HG03439 (cell line): ENCODE data around the gene CCDC107.
"Not testable (repeated sequence)": the region's sequence is repeated elsewhere in the genome, so short reads cannot be mapped to it uniquely, and the experiment has no call there.

ENCODE experiments used
- ATAC-seq: cut with Tn5 transposase; IDR thresholded peaks from one replicate; pipeline ENCODE4 v1.9.1; 2021; ENCODE audit warnings: mild to moderate bottlenecking, moderate library complexity; ENCODE audit not compliant: unreplicated experiment

Gene CCDC107, protein sequence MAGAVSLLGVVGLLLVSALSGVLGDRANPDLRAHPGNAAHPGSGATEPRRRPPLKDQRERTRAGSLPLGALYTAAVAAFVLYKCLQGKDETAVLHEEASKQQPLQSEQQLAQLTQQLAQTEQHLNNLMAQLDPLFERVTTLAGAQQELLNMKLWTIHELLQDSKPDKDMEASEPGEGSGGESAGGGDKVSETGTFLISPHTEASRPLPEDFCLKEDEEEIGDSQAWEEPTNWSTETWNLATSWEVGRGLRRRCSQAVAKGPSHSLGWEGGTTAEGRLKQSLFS

DNA sequence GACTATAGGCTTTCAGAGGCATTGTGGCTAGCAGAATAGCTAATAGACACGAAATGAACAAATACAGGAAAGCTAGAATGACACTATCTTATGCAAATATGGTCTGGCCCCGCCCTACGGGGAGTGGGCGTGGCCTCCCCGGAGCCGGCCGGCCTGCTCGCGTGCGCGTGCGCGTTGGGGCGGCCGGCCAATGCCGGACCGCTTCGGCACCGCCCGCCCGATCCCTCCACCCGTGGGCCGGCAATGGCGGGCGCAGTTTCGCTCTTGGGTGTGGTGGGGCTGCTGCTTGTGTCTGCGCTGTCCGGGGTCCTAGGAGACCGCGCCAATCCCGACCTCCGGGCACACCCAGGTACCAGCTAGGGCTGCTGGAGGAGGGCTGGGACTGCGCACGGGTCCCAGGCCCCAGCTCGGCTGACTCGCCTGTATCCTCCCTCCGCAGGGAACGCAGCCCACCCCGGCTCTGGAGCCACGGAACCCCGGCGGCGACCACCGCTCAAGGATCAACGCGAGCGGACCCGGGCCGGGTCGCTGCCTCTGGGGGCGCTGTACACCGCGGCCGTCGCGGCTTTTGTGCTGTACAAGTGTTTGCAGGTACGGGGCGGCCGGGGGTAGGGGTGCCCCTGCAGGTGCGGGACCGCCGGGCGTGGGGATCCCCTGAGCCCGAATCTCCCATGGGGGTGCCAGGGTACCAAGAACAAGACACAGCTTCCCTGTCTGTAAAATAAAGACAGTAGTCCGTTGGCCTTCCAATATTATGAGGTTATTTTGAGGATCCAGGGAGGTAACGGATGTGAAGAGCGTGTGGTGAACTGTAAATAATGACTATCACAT, at the start of gene CCDC107:
TSS of gene CCDC107 (plus strand) at position 156 of the 831 bp plus-strand sequence. CDS start at position 244, 88 bp downstream.
- peak; percentile 64 for ATAC-seq

DNA sequence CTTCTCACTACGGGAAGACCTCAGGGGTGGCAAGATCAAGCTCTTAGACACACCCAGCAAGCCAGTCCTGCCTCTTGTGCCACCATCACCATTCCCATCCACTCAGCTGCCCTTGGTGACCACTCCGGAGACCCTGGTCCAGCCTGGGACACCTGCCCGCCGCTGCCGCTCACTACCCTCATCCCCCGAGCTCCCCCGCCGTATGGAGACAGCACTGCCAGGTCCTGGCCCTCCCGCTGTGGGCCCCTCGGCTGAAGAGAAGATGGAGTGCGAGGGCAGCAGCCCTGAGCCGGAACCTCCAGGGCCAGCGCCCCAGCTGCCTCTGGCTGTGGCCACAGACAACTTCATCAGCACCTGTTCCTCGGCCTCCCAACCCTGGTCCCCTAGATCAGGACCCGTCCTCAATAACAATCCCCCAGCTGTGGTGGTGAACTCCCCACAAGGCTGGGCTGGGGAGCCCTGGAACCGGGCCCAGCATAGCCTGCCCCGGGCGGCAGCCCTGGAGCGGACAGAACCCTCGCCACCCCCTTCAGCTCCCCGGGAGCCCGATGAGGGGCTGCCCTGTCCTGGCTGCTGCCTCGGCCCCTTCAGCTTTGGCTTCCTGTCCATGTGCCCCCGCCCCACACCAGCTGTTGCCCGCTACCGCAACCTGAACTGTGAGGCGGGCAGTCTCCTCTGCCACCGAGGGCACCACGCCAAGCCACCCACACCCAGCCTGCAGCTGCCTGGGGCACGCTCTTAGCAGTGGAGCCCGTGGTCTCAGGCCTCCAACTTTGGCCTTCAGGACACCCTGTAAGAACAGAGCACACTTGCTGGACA, 48.9 kb upstream of the CCDC107 start:
- no peak for ATAC-seq

DNA sequence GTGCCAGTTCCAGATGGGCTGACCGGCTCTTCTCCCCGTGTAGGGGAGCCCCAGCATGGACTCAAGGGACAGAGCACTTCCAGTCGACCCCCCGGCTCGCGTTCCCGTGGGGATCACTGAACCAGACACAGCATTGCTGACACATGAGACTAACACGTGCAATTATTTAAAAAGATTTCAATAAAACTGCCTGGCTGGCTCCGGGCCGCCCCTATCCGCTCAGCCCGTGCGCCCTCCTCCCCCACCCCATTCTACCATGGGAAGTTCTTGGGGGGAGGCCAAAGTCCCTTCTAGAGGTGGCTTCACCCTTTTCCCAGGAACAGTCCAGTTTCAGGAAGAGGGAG, 48.3 kb upstream of the CCDC107 start:
- no peak for ATAC-seq

GRCh38 chr9:35611230-35611797, 46.8 kb upstream of the CCDC107 start:
- ATAC-seq: no peak

- not testable (repeated sequence) for ATAC-seq
Measured at GRCh38 chr9:35612066-35612465, 46.0 kb upstream of the CCDC107 start.

DNA sequence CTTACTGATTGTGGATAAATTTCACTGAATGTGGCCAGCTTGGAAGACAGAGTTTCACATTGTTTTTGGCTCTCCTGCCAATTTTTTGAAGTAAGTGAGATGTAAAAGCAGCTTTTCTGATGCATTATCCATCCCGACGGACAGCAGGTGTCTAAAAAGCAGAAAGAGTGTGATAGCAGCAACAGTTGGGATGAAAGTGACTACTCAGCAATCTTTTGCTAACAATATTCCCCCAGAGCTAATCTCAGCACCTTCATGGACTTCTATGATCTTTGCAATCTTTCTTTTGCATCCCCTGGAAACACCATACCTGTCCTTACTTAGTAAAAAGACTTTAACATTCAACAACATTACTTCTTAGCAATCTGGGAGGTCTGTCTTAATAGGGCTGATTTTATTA, 45.2 kb upstream of the CCDC107 start:
- ATAC-seq: no peak

DNA sequence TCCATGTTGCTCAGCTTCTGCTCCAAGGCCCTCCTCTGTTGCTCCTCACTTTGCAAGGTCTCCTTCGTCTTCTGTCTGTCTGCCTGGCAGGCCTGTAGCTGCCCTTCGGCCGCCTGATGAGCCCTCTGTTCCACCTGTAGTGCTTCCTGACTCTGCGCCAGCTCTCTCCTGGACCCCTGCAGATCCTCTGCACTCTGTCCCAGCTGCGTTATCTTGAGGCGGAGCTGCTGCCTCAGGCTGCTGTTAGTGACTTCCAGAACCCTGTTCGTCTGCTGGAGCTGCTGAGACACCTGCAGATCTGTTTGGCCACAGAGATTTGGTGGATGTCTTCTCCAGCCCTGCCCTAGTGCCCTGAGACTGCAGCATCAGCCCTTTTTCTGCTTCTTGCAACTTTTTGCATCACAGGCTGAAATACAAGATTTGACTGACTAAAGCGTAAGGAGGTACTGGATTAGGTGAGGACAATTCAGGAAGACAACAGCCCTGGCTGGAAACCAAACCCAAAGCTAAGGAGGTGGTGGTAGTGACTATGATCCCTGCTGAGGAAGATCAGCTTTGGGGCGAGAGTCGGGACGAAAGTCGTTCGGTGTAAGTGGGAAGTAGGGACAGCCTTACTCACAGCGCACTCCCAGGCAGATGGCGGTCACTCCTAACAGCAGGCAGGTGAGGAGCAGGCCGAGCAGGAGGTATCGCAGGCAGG, 42.0 kb upstream of the CCDC107 start:
- ATAC-seq: no peak

DNA sequence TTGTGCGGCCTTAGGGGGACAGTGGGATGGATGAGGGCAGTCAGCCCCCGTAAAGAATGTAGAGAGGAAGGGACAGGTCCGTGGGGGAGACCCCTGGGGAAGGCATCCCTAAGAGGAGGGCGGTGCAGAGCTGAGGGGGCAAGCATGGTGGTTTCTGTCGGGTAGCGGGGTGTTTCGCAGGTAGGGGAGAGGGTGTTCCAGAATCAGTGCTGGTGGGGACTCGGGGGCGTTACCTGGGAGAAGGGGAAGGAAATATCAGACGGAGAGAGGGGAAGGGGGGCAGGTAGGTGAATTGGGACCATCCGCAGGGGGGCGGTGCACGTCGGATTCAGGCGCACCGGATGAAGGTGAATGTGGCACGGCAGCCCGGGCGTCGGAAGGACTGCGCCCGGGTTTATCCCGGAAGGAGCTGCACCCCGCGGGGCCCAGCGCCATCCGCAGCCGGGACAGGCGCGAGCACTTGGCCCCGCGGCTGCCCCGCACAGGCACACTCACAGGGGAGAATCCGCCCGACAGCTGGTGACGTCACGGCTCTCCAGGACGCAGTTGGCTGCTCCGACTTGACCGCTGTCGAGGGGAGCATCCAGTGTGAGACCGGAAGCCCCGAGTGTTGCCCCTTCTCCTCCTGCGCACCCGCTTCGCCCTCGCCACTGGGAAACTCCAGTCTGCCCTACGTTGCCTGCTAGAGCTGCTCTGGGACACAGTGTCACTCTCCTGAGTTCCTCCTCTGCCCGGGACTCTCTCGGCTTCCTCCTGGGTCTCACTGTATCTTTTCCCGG, 41.2 kb upstream of the CCDC107 start:
- ATAC-seq: peak; percentile 53

DNA sequence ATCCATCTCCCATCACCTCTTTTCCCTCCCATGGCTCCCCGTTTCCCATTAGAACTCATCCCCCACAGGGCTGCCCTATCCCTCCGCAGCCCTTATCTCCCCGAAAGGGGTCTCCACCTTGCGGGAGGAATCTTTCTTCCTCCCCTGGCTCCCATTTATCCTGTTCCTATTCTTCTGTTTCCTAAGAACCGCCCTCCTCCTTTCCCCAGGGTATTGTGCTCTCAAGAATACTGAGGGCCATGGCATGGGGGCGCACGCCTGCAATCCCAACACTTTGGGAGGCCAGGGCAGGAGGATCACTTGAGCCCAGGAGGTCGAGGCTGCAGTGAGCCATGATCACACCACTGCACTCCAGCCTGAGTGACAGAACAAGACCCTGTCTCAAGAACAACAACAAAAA, 40.5 kb upstream of the CCDC107 start:
- no peak for ATAC-seq

DNA sequence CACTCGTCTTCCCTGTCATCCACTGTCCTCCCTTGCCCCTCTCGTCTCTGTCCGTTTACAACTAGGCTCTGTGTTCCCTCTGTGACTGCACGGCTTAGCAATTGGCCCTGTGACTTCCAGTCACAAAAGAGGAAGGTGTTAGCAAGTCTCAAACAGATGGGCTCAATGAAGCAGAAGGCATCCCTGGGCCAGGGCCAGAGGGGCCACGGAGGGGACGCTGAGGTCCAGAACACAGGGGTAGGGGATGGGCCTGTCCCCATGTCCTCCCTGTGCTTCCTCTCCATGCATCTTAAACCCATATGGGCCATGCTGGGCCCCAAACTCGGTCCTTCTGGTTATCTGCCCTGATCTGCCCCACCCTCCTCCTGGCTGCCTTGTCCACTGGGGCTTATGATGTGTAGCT, 39.8 kb upstream of the CCDC107 start, which contains the start of gene CD72:
TSS of gene CD72 (minus strand) at position 89 of the 403 bp plus-strand sequence. CDS start 110 bp downstream, outside the sequence.
- no peak for ATAC-seq

GRCh38 chr9:35618854-35619799, 39.0 kb upstream of the CCDC107 start:
- ATAC-seq: peak; percentile 36

GRCh38 chr9:35619800-35620158, 38.3 kb upstream of the CCDC107 start:
- peak; percentile 42 for ATAC-seq

DNA sequence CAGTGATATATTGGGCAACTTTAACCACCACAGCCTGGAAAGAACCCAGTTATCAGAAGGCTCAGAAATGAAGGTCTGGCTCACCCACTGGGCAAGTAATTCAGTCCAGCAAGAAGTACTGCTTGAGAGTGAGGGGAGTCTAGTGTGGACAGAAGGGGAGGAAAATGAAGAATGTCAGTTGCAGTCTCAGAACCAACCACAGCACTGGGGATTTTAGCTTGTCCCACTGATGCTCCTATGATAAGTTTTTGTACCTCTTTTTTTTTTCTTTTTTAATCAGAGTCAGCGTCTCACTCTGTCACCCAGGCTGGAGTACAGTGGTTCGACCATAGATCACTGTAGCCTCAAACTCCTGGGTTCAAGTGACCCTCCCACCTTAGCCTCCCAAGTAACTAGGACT, 30.5 kb upstream of the CCDC107 start:
- ATAC-seq: no peak

- ATAC-seq: no peak
Measured at GRCh38 chr9:35628389-35628991, 29.6 kb upstream of the CCDC107 start.

- ATAC-seq: no peak
Measured at GRCh38 chr9:35629597-35629996, 28.5 kb upstream of the CCDC107 start.

DNA sequence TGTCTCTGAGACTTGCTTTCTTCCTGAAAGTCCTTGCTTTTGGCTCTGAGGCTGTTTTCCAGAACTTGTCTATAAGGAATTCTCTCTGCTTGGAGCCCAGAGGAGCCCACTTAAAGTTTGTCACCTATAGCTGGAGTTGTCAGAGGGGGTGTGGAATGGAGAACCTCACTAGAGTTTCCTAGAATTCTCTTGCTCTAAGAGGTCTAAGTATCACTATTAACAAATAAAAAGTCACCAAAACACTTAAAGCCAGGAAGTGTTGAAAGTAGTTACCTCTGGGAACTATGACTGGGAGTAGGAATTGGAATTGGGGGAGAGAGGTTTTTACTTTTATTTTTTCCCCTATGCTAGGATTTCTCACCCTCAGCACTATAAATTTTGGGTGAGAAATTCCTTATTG, 22.4 kb upstream of the CCDC107 start:
- ATAC-seq: no peak

DNA sequence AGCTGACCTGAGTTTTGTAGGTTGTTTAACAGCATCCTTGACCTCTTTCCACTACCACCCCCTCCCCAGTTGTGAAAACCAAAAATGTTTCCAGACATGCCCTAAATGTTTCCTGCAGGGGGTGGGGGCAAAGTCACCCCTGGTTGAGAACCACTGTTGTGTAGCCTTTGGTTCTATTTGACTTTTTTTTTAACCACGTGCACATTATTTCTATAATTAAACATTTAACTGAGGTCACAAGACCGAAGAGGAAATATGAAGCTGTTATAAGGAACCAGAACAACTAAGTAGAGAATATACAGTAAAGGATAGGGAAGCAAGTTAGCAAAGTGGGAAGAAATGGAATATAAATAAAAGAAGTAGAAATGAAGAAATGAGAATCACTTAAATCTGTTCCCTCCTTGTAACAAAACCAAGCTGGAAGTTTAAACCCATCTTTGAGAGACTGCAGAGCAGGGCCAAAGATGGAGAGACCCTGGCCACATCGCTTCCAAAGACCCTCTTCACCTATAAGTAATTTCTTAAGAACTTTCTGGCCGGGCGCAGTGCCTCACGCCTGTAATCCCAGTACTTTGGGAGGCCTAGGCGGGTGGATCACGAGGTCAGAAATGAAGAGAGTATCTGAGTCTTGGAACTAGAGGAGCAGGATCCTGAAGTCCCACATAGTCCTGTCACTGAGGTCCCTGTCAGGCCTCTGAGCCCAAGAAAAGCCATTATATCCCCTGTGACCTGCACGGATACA, 21.8 kb upstream of the CCDC107 start:
- no peak for ATAC-seq

- ATAC-seq: not testable (repeated sequence)
Measured at GRCh38 chr9:35636877-35637246, 21.2 kb upstream of the CCDC107 start.
